ENCODE measurements around the gene KAZN.

DNA sequence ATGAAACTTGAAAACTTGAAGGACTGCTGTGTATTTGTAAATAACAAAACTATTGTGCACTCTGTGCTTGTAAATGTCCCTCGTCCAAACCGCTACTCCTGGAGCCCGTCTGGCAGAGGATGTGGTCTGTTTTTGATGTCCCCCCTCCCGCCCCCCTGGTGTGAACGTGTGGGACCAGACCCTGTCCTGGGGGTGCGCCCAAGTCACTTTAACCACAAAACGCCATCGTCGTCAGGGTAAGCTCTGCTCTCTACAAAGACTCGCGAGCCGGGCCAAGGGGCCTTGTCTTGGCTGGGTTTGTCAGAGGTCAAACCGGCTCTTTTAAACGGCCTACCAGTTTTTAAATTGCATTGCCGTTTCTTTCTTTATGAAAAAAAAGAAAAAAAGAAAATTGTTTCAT is 467.7 kb downstream of the KAZN start:
- TF ChIP-seq, protein P1, sequence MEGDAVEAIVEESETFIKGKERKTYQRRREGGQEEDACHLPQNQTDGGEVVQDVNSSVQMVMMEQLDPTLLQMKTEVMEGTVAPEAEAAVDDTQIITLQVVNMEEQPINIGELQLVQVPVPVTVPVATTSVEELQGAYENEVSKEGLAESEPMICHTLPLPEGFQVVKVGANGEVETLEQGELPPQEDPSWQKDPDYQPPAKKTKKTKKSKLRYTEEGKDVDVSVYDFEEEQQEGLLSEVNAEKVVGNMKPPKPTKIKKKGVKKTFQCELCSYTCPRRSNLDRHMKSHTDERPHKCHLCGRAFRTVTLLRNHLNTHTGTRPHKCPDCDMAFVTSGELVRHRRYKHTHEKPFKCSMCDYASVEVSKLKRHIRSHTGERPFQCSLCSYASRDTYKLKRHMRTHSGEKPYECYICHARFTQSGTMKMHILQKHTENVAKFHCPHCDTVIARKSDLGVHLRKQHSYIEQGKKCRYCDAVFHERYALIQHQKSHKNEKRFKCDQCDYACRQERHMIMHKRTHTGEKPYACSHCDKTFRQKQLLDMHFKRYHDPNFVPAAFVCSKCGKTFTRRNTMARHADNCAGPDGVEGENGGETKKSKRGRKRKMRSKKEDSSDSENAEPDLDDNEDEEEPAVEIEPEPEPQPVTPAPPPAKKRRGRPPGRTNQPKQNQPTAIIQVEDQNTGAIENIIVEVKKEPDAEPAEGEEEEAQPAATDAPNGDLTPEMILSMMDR (IDR thresholded peaks at IDR 0.05): no peak
- no peak for TF ChIP-seq POLR2A (IDR thresholded peaks at IDR 0.05)
- TF ChIP-seq POLR2AphosphoS5 (IDR thresholded peaks at IDR 0.05): no peak
